Skeletal muscle tissue (tissue), 4 donors: ENCODE results near the gene SMG1. TPM values are rescaled to one million over a fixed set of nuclear protein-coding genes. Genes with fewer than 3 reads are reported as not detected.

Experiments used
- H3K27ac ChIP-seq: one replicate; pipeline ENCODE4 v1.7.0; 2013; ENCODE audit warnings: mild to moderate bottlenecking, low read depth, low read length, inconsistent platforms
- H3K27me3 ChIP-seq, 3 donors: one replicate each; pipeline ENCODE4 v1.7.0; 2013; ENCODE audit warnings: low read length in 3 of 3; ENCODE audit not compliant: control insufficient read depth in 3 of 3, insufficient read depth in 3 of 3
- H3K36me3 ChIP-seq, 3 donors: one replicate each; pipeline ENCODE4 v1.7.0; 2013; ENCODE audit warnings: low read length in 3 of 3; ENCODE audit not compliant: control insufficient read depth in 3 of 3, insufficient read depth in 3 of 3
- H3K4me1 ChIP-seq, 3 donors: one replicate each; pipeline ENCODE4 v1.7.0; 2013; ENCODE audit warnings: low read length in 3 of 3, mild to moderate bottlenecking in 3 of 3; ENCODE audit not compliant: control insufficient read depth in 3 of 3, insufficient read depth in 3 of 3
- H3K4me3 ChIP-seq, 3 donors: one replicate each; pipeline ENCODE4 v1.7.0; 2013; ENCODE audit warnings: low read length in 3 of 3
- H3K9ac ChIP-seq, 3 donors: one replicate each; pipeline ENCODE4 v1.7.0; 2013; ENCODE audit warnings: low read length in 3 of 3, mild to moderate bottlenecking in 3 of 3, moderate library complexity in 2 of 3, low read depth in 1 of 3
- H3K9me3 ChIP-seq, 3 donors: one replicate each; pipeline ENCODE4 v1.7.0; 2013; ENCODE audit warnings: low read length in 3 of 3; ENCODE audit not compliant: control insufficient read depth in 3 of 3
- total RNA-seq: library from RNA; depleted of rRNA; stranded (reverse); fragments of >200 nt; gene quantifications from one replicate; pipeline ENCODE4 v1.2.3, GENCODE V29; 2014
- donor health status: Osteomylitis.

SMG1 gene
- total RNA-seq, 1 donor from 2014 or later, result 89.2 TPM

- H3K36me3 ChIP-seq, result peaks cover 76 to 93% (median 91%) of the 10 kb centered on the region in 3 donors
- no peak overlapping the region for H3K27ac ChIP-seq
These were observed 92.3 kb downstream of the SMG1 start for GRCh38 chr16:18833707-18834505.

GRCh38 chr16:18832613-18833012 is 93.6 kb downstream of the SMG1 start:
- Histone ChIP-seq H3K36me3 (peaks cover 64 to 88% (median 88%) of the 10 kb centered on the region in 3 donors), H3K27me3 (no peaks in the 10 kb centered on the region), H3K4me1 (no peaks in the 10 kb centered on the region), H3K4me3 (no peak overlapping the region), H3K9ac (no peak overlapping the region), H3K27ac (no peak overlapping the region), H3K9me3 (no peaks in the 10 kb centered on the region)

More at GRCh38 chr16:18833707-18834505, 92.3 kb downstream of the SMG1 start:
- Histone ChIP-seq H3K4me3 (no peak overlapping the region), H3K9me3 (no peaks in the 10 kb centered on the region), H3K4me1 (no peaks in the 10 kb centered on the region), H3K9ac (no peak overlapping the region), H3K27me3 (no peaks in the 10 kb centered on the region)

GRCh38 chr16:18832006-18832405 is 94.2 kb downstream of the SMG1 start:
- Histone ChIP-seq H3K9ac (no peak overlapping the region), H3K4me1 (no peaks in the 10 kb centered on the region), H3K27ac (no peak overlapping the region), H3K4me3 (no peak overlapping the region), H3K36me3 (peaks cover 62 to 82% (median 82%) of the 10 kb centered on the region in 3 donors), H3K27me3 (no peaks in the 10 kb centered on the region), H3K9me3 (no peaks in the 10 kb centered on the region)

DNA sequence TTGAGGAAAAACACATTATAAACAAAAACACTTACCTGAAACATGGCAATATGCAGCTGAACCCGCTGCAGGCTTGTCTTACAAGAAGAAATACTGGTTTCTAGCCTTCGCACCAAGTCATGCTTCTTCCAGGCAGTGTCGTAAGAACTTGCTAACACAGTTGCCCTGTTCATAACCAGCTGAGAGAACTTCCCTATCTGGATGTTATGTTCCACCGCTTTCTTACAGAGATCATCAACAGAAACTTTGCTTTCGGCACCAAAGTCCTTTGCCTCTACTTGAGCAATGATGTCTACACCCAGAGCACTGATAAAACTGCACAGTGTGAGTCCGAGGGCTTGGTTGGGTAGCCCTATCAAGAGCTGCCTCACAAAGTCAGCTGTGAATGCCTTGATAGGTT is 97.0 kb downstream of the SMG1 start:
- no peaks in the 10 kb centered on the region for H3K4me1 ChIP-seq
- H3K27me3 ChIP-seq, result no peaks in the 10 kb centered on the region
- H3K27ac ChIP-seq, result no peak overlapping the region
- H3K9ac ChIP-seq, result no peak overlapping the region
- H3K9me3 ChIP-seq, result no peaks in the 10 kb centered on the region
- H3K36me3 ChIP-seq, result peaks cover 37 to 56% (median 54%) of the 10 kb centered on the region in 3 donors
- no peak overlapping the region for H3K4me3 ChIP-seq

DNA sequence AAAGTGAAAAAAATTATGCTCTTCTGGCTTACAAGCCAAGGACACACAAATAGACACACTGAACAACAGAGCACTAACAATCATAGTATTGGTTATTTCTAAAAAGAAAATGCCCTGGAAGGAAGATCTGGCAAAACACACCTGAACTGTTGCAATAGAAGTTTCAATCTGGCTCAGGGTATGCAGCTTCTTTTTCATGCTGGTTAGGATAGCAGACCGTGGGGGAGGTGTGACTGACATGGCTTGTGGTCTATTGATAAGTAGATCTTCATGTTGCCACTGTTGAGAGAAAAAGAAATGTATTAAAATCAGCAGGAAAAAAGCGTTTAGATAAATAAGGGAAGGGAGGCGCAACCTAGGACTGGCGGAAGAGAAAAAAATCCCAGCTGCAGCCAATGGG is 98.3 kb downstream of the SMG1 start:
- Histone ChIP-seq H3K27ac (no peak overlapping the region), H3K9me3 (no peaks in the 10 kb centered on the region), H3K4me1 (no peaks in the 10 kb centered on the region), H3K4me3 (no peak overlapping the region), H3K27me3 (no peaks in the 10 kb centered on the region), H3K9ac (no peak overlapping the region), H3K36me3 (peaks cover 30 to 46% (median 42%) of the 10 kb centered on the region in 3 donors)

- Histone ChIP-seq H3K4me3 (no peak overlapping the region), H3K9me3 (no peaks in the 10 kb centered on the region), H3K4me1 (peaks cover 7 to 18% (median 9%) of the 10 kb centered on the region in 3 donors), H3K27me3 (no peaks in the 10 kb centered on the region), H3K27ac (peak overlapping the region; percentile 64), H3K36me3 (peaks cover 17 to 53% (median 35%) of the 10 kb centered on the region in 3 donors), H3K9ac (peak overlapping the region in 2 of 3 donors; percentile 41 to 54)
These were observed 109.9 kb downstream of the SMG1 start for GRCh38 chr16:18816286-18816685.

DNA sequence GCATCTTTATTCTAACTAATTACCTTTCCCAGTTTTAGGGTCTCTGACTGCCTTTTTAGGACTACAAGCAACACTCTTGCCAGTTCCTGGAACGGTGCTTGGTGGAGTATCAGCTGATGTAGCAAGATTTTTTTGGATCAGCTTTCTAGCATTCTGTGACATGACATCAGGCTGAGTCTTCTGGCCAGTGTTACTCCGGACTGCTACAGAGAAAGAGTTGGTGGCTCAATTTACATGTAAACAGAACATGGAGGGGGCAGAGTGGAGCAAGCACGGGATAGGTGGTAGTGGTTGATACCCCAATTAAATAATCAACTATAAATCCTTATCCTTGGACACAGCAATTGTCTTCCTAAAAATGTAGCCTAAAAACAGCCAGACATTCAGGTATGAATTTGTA is 114.3 kb downstream of the SMG1 start:
- H3K27me3 ChIP-seq, result no peaks in the 10 kb centered on the region
- peak overlapping the region; percentile 68 for H3K27ac ChIP-seq
- no peak overlapping the region for H3K4me3 ChIP-seq
- no peaks in the 10 kb centered on the region for H3K9me3 ChIP-seq
- peaks cover 32 to 58% (median 52%) of the 10 kb centered on the region in 3 donors for H3K36me3 ChIP-seq
- peaks cover 7 to 16% (median 11%) of the 10 kb centered on the region in 3 donors for H3K4me1 ChIP-seq
- peak overlapping the region in 1 of 3 donors; percentile 40 for H3K9ac ChIP-seq

DNA sequence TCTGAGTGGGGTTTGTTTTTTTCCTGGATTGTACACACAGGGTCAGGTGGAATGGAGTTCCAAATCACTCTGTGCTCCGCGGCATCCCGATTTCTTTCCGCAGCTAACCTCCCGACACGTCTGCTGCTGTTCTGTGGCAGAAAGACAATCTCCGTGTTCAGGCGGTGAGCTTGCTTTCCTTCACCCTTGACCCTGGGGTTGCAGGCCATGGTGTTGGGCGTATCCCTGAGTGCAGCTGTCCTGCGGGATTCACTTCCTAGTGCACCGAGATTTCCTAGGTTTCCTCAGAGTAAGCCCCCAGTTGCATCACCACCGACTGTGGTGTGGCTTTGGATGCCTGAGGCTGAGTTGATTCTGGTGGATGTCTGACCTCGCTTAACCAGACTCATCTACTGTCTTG is 117.0 kb downstream of the SMG1 start:
- Histone ChIP-seq H3K27ac (no peak overlapping the region), H3K27me3 (no peaks in the 10 kb centered on the region), H3K9ac (no peak overlapping the region), H3K9me3 (no peaks in the 10 kb centered on the region), H3K36me3 (peaks cover 28 to 46% (median 44%) of the 10 kb centered on the region in 3 donors), H3K4me3 (no peak overlapping the region), H3K4me1 (peaks cover 8 to 19% (median 18%) of the 10 kb centered on the region in 3 donors)

GRCh38 chr16:18805257-18805773 is 120.9 kb downstream of the SMG1 start:
- Histone ChIP-seq H3K4me1 (peaks cover 8 to 19% (median 18%) of the 10 kb centered on the region in 3 donors), H3K9me3 (no peaks in the 10 kb centered on the region), H3K9ac (peak overlapping the region in 1 of 3 donors; percentile 13), H3K36me3 (peaks cover 11 to 26% (median 25%) of the 10 kb centered on the region in 3 donors), H3K27me3 (no peaks in the 10 kb centered on the region), H3K4me3 (no peak overlapping the region), H3K27ac (peak overlapping the region; percentile 79)

DNA sequence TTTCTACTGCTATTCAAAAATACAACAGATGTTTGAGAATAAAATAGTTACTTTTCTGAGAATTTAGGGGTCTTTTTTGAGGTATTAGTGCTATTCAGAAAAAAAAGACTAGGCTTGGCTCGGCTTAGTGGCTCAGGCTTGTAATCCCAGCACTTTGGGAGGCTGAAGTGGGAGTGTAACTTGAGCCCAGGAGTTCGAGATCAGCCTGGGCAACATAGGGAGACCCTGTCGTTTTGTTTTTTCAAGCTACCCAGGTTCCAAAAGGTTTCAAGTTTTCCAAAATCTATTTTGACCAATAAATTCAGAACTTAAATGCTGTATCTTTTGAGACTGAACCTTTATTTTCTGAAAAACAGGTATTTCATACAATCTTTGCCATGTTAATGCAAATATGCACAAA is 121.7 kb downstream of the SMG1 start:
- peak overlapping the region in 1 of 3 donors; percentile 33 for H3K9ac ChIP-seq
- H3K27ac ChIP-seq, result peak overlapping the region; percentile 79
- no peaks in the 10 kb centered on the region for H3K9me3 ChIP-seq
- H3K4me1 ChIP-seq, result peaks cover 15 to 27% (median 26%) of the 10 kb centered on the region in 3 donors
- H3K36me3 ChIP-seq, result peaks cover 10 to 21% (median 20%) of the 10 kb centered on the region in 3 donors
- H3K27me3 ChIP-seq, result no peaks in the 10 kb centered on the region
- H3K4me3 ChIP-seq, result no peak overlapping the region
